ENCODE results near the gene PIP4K2A. TPM values are rescaled to one million over a fixed set of nuclear protein-coding genes. Genes with fewer than 3 reads are reported as not detected.

PIP4K2A gene
- total and polyA plus RNA-seq, 7 donors, result 2.3 to 9.7 (median 6.4) TPM

GRCh38 chr10:22557321-22557720 is 157.1 kb downstream of the PIP4K2A start:
- H3K27ac ChIP-seq, result peak overlapping the region; percentile 90
- intact Hi-C loops (cut with DNase I), result loop anchor here (10.0 kb wide), 3 partner anchors 123 to 1043 kb away; no protein-coding TSS in a partner anchor

GRCh38 chr10:22556774-22557173 is 157.6 kb downstream of the PIP4K2A start:
- H3K27me3 ChIP-seq (ENCODE audit: insufficient read depth in 3 of 3, low read length in 2 of 3), result no peaks in the 10 kb centered on the region
- no peaks in the 10 kb centered on the region for H3K9me3 ChIP-seq
- peak overlapping the region; percentile 90 for H3K27ac ChIP-seq
- ATAC-seq (peak; percentile 64 to 78 (median 72)), DNase-seq (no peak)
- peaks cover 33% of the 10 kb centered on the region for H3K4me1 ChIP-seq
- TF ChIP-seq CTCF (IDR thresholded peaks at IDR 0.05), result no peak
- WGBS, 3 donors, result 29 to 82% (median 45%) methylated on average over 6 of the region's 6 CpGs
- H3K4me3 ChIP-seq, result no peak overlapping the region
- intact Hi-C loops (cut with DNase I), result loop anchor here (10.0 kb wide), 3 partner anchors 122 to 1042 kb away; no protein-coding TSS in a partner anchor
- no peaks in the 10 kb centered on the region for H3K36me3 ChIP-seq (ENCODE audit: insufficient read depth in 1 of 2, low read depth in 1 of 2)

More at GRCh38 chr10:22557321-22557720, 157.1 kb downstream of the PIP4K2A start:
- TF ChIP-seq CTCF (IDR thresholded peaks at IDR 0.05), result no peak
- Histone ChIP-seq H3K27me3 (ENCODE audit: insufficient read depth in 3 of 3, low read length in 2 of 3) (no peaks in the 10 kb centered on the region), H3K9me3 (no peaks in the 10 kb centered on the region), H3K4me3 (no peak overlapping the region), H3K4me1 (peaks cover 33% of the 10 kb centered on the region), H3K36me3 (ENCODE audit: insufficient read depth in 1 of 2, low read depth in 1 of 2) (no peaks in the 10 kb centered on the region)
- ATAC-seq (no peak), DNase-seq (no peak)
- 42 to 83% (median 44%) methylated on average over 1 of the region's 1 CpG for WGBS, 3 donors

GRCh38 chr10:22554461-22555182 is 159.8 kb downstream of the PIP4K2A start:
- H3K36me3 ChIP-seq (ENCODE audit: insufficient read depth in 1 of 2, low read depth in 1 of 2), result no peaks in the 10 kb centered on the region
- intact Hi-C loops (cut with DNase I), result loop anchor here (5.0 to 10.0 kb wide), 5 partner anchors 117 to 1040 kb away; partner anchors contain the start of gene COMMD3 (in 1 of the 2)
- ATAC-seq (peak; percentile 62 to 80 (median 63)), DNase-seq (peak; percentile 59 to 83)
- H3K27ac ChIP-seq, result peak overlapping the region; percentile 90
- no peaks in the 10 kb centered on the region for H3K27me3 ChIP-seq (ENCODE audit: insufficient read depth in 3 of 3, low read length in 2 of 3)
- no peaks in the 10 kb centered on the region for H3K9me3 ChIP-seq
- peaks cover 43% of the 10 kb centered on the region for H3K4me1 ChIP-seq
- TF ChIP-seq CTCF (IDR thresholded peaks at IDR 0.05), result no peak
- H3K4me3 ChIP-seq, result peak overlapping the region; percentile 56
- WGBS, 3 donors, result 16 to 21% (median 18%) methylated on average over 29 of the region's 29 CpGs

GRCh38 chr10:22553452-22553995 is 160.9 kb downstream of the PIP4K2A start:
- DNase-seq (no peak), ATAC-seq (peak; percentile 4 to 59 (median 30))
- Histone ChIP-seq H3K27me3 (ENCODE audit: insufficient read depth in 3 of 3, low read length in 2 of 3) (no peaks in the 10 kb centered on the region), H3K4me1 (peaks cover 43% of the 10 kb centered on the region), H3K36me3 (ENCODE audit: insufficient read depth in 1 of 2, low read depth in 1 of 2) (no peaks in the 10 kb centered on the region), H3K27ac (peak overlapping the region; percentile 90), H3K9me3 (no peaks in the 10 kb centered on the region), H3K4me3 (no peak overlapping the region)
- WGBS, 3 donors, result 66 to 67% (median 66%) methylated on average over 7 of the region's 7 CpGs
- TF ChIP-seq CTCF (IDR thresholded peaks at IDR 0.05), result no peak
- intact Hi-C loops (cut with DNase I), result loop anchor here (5.0 to 10.0 kb wide), 5 partner anchors 116 to 1039 kb away; partner anchors contain the start of gene COMMD3 (in 1 of the 2)

Data from psoas muscle (tissue), 8 donors.